Psoas muscle (tissue), 8 donors: ENCODE measurements around the gene CRYBB2. TPM values are rescaled to one million over a fixed set of nuclear protein-coding genes. Genes with fewer than 3 reads are reported as not detected.

Experiments used
- ATAC-seq, 4 donors: fragments of 200-7000 bp; cut with Tn5 transposase; one replicate each; pipeline ENCODE4 v1.9.1; 2020; ENCODE audit warnings: moderate library complexity in 3 of 4, mild to moderate bottlenecking in 2 of 4
- DNase-seq, 2 donors: peaks; one replicate each; pipeline ENCODE4 v3.0.0-alpha.2; 2020
- H3K27ac ChIP-seq: fragments of 200-600 bp; one replicate; pipeline ENCODE4 v1.8.0; 2022
- H3K27me3 ChIP-seq, 3 donors: fragments of 200-600 bp in 1 of 3; one replicate each; pipeline versions ENCODE4 v1.6.1 to v1.8.0; 2013 to 2022; ENCODE audit warnings: low read length in 2 of 3, mild to moderate bottlenecking in 2 of 3, moderate library complexity in 1 of 3; ENCODE audit not compliant: insufficient read depth in 3 of 3
- H3K36me3 ChIP-seq, 2 donors: fragments of 200-600 bp in 1 of 2; one replicate each; pipeline versions ENCODE4 v1.6.1 to v1.8.0; 2013 to 2022; ENCODE audit warnings: low read depth in 1 of 2, mild to moderate bottlenecking in 1 of 2, moderate library complexity in 1 of 2; ENCODE audit not compliant: insufficient read depth in 1 of 2
- H3K4me1 ChIP-seq: fragments of 200-600 bp; one replicate; pipeline ENCODE4 v1.8.0; 2022
- H3K4me3 ChIP-seq: fragments of 200-600 bp; one replicate; pipeline ENCODE4 v1.8.0; 2022; ENCODE audit warnings: mild to moderate bottlenecking
- H3K9me3 ChIP-seq: fragments of 200-600 bp; one replicate; pipeline ENCODE4 v1.8.0; 2022
- CTCF ChIP-seq: fragments of 200-600 bp; IDR thresholded peaks from one replicate; pipeline ENCODE4 v1.8.0; 2022; ENCODE audit warnings: antibody characterized with exemption
- WGBS, 3 donors: extraction: QIAGEN DNeasy Blood & Tissue Kit; methylation state at CpG; one replicate each; pipeline versions ENCODE4 v1.1.6 to v1.1.7; 2013; 5-methylcytosine and 5-hydroxymethylcytosine counted together
- intact Hi-C, 2 donors: fragments of 100-400 bp; cut with DNase I; formaldehyde crosslinking; loops; one replicate each; pipeline versions ENCODE4 v1.11.0 to v1.14.2; 2022
- polyA plus RNA-seq, 3 donors: library from polyadenylated mRNA; stranded (reverse); fragments of 200-250 nt; gene quantifications; one replicate each; pipeline ENCODE4 v1.2.3, GENCODE V29; 2013
- total RNA-seq, 4 donors: library from RNA; stranded (reverse); fragmentation: NEBNext Ultra II Directional in 2 of 4; extraction: Animal tissue kit (Norgen Biotek cat#: 25700) in 2 of 4; gene quantifications; one replicate each; pipeline versions ENCODE4 v1.2.1 to v1.2.4, GENCODE V29; 2021 to 2023
- donor health status: healthy with polysubstance abuse.
- donor health status: DM: no; HTN: no; CAD: no; lungs with moderate emphysema.
- donor health status: Bipolar disorder and iron deficiency.
- donor health status: healthy.
- donor health status: DM: yes; HTN: yes; CAD: no.
- donor health status: DM: no; HTN: no; CAD: no.
- donor health status: DM: no; HTN: no; CAD: no.
- donor health status: DM: yes; HTN: yes; CAD: no.

CRYBB2 gene
- total and polyA plus RNA-seq, 7 donors: 0.04 TPM; not detected in 6

- peaks cover 2 to 43% of the 10 kb centered on the region in 2 donors for H3K36me3 ChIP-seq
- no peaks in the 10 kb centered on the region for H3K27me3 ChIP-seq
- intact Hi-C loops: no loop called here
- ATAC-seq (no peak), DNase-seq (no peak)
- H3K4me1 ChIP-seq: no peaks in the 10 kb centered on the region
- no peaks in the 10 kb centered on the region for H3K9me3 ChIP-seq
- TF ChIP-seq CTCF: no peak
- WGBS, 3 donors: 63 to 67% (median 66%) methylated on average over 17 of the region's 17 CpGs
- H3K4me3 ChIP-seq: no peak within 1 kb of the TSS
- H3K27ac ChIP-seq: no peak within 1 kb of the TSS
Observed at GRCh38 chr22:25199731-25200520, 19.5 kb upstream of the CRYBB2 start, which contains the start of gene CRYBB3. Gene CRYBB3, plus strand, starts transcription at chr22:25199858. Its CDS starts 1,539 bp downstream, at chr22:25201397.

- intact Hi-C loops: no loop called here
- TF ChIP-seq CTCF: no peak
- H3K4me3 ChIP-seq: no peak overlapping the region
- peaks cover 0 to 34% of the 10 kb centered on the region in 2 donors for H3K36me3 ChIP-seq
- no peaks in the 10 kb centered on the region for H3K9me3 ChIP-seq
- no peak overlapping the region for H3K27ac ChIP-seq
- DNase-seq (no peak), ATAC-seq (no peak)
- no peaks in the 10 kb centered on the region for H3K4me1 ChIP-seq
- 79 to 80% (median 80%) methylated on average over 6 to 7 of the region's 7 CpGs for whole genome bisulfite sequencing, 3 donors
- no peaks in the 10 kb centered on the region for H3K27me3 ChIP-seq
Observed at GRCh38 chr22:25200967-25201366, 18.5 kb upstream of the CRYBB2 start.

GRCh38 chr22:25201557-25202273 lies 17.7 kb upstream of the CRYBB2 start:
- H3K27me3 ChIP-seq: no peaks in the 10 kb centered on the region
- H3K9me3 ChIP-seq: no peaks in the 10 kb centered on the region
- H3K36me3 ChIP-seq: peaks cover 0 to 26% of the 10 kb centered on the region in 2 donors
- ATAC-seq: no peak
- WGBS, 3 donors: 63 to 69% (median 69%) methylated on average over 10 of the region's 10 CpGs
- H3K4me1 ChIP-seq: no peaks in the 10 kb centered on the region
- no peak for TF ChIP-seq CTCF
- no peak overlapping the region for H3K4me3 ChIP-seq
- intact Hi-C loops: no loop called here
- no peak overlapping the region for H3K27ac ChIP-seq
- DNase-seq: no peak

- no peaks in the 10 kb centered on the region for H3K4me1 ChIP-seq
- H3K36me3 ChIP-seq: peaks cover 0 to 19% of the 10 kb centered on the region in 2 donors
- intact Hi-C loops: no loop called here
- no peaks in the 10 kb centered on the region for H3K9me3 ChIP-seq
- no peaks in the 10 kb centered on the region for H3K27me3 ChIP-seq
- peak in 1 of 2 donors; percentile 48 for DNase-seq
- WGBS, 3 donors: 52 to 56% (median 56%) methylated on average over 15 of the region's 15 CpGs
- TF ChIP-seq CTCF: peak; percentile 80
- H3K27ac ChIP-seq: no peak overlapping the region
- no peak overlapping the region for H3K4me3 ChIP-seq
- peak; percentile 65 to 79 (median 72) for ATAC-seq
Observed at GRCh38 chr22:25202290-25202921, 17.0 kb upstream of the CRYBB2 start.
